WTC11 (cell line): ENCODE data around the gene ASCC3. TPM values are rescaled to one million over a fixed set of nuclear protein-coding genes. Genes with fewer than 3 reads are reported as not detected.

Source experiments
- ATAC-seq: fragments of 200-7000 bp; cut with Tn5 transposase; 2 replicates; pipeline ENCODE4 v1.10.0; 2021; ENCODE audit warnings: mild to moderate bottlenecking, moderate library complexity
- CTCF ChIA-PET: fragments of 300-600 bp; sonication (Branson Sonifier 250); formaldehyde crosslinking; loops from one replicate; lab custom pipeline; 2021; ENCODE audit warnings: antibody characterized with exemption; lab: Charles Lee
- POLR2A ChIA-PET: fragments of 350-600 bp; sonication (Branson Sonifier 250); formaldehyde crosslinking; loops from one replicate; lab custom pipeline; 2021; ENCODE audit warnings: antibody characterized with exemption; lab: Charles Lee
- DNase-seq: peaks from one replicate; pipeline ENCODE4 v3.0.0; 2021; ENCODE audit warnings: low spot score
- H3K27ac Mint-ChIP-seq: 2 replicates; pipeline ENCODE4 v1.8.0; 2021; ENCODE audit warnings: mixed read lengths
- H3K27me3 Mint-ChIP-seq: 2 replicates; pipeline ENCODE4 v1.8.0; 2021; ENCODE audit warnings: low read depth, mild to moderate bottlenecking, moderate library complexity, mixed read lengths
- H3K36me3 Mint-ChIP-seq: 2 replicates; pipeline ENCODE4 v1.8.0; 2021; ENCODE audit warnings: mixed read lengths
- H3K4me1 Mint-ChIP-seq: 2 replicates; pipeline ENCODE4 v1.8.0; 2022; ENCODE audit warnings: mixed read lengths
- H3K4me3 Mint-ChIP-seq: 2 replicates; pipeline ENCODE4 v1.8.0; 2021; ENCODE audit warnings: mild to moderate bottlenecking, moderate library complexity, mixed read lengths
- H3K9me3 Mint-ChIP-seq: 2 replicates; pipeline ENCODE4 v1.8.0; 2021; ENCODE audit warnings: mixed read lengths
- CDX4 ChIP-seq: fragments of 250-450 bp; sonication (Bioruptor Pico); IDR thresholded peaks from 2 replicates; pipeline ENCODE4 v1.9.0; 2021; ENCODE audit warnings: moderate library complexity, mild to moderate bottlenecking, inconsistent platforms, borderline replicate concordance
- E2F5 ChIP-seq: sonication (generic); formaldehyde crosslinking; IDR thresholded peaks from 2 replicates; pipeline ENCODE4 v1.8.1; 2022; ENCODE audit warnings: mild to moderate bottlenecking, moderate library complexity, missing genetic modification reagents
- FOXJ3 ChIP-seq: sonication (generic); formaldehyde crosslinking; IDR thresholded peaks from 2 replicates; pipeline ENCODE4 v1.9.0; 2021; ENCODE audit warnings: missing genetic modification reagents, mild to moderate bottlenecking, borderline replicate concordance
- IRF2 ChIP-seq: sonication (generic); formaldehyde crosslinking; IDR thresholded peaks from 2 replicates; pipeline ENCODE4 v1.8.0; 2022; ENCODE audit warnings: low read depth, missing genetic modification reagents, borderline replicate concordance
- KAT7 ChIP-seq: sonication (generic); formaldehyde crosslinking; IDR thresholded peaks from 2 replicates; pipeline ENCODE4 v1.8.1; 2023; ENCODE audit warnings: missing genetic modification reagents, mild to moderate bottlenecking, borderline replicate concordance
- NFE2L1 ChIP-seq: sonication (generic); formaldehyde crosslinking; IDR thresholded peaks from 2 replicates; pipeline ENCODE4 v1.8.1; 2023; ENCODE audit warnings: missing genetic modification reagents
- NR2C2 ChIP-seq: sonication (generic); formaldehyde crosslinking; IDR thresholded peaks from 2 replicates; pipeline ENCODE4 v1.8.0; 2022; ENCODE audit warnings: mild to moderate bottlenecking, missing genetic modification reagents
- PRRX2 ChIP-seq: fragments of 250-450 bp; sonication (Bioruptor Pico); IDR thresholded peaks from 2 replicates; pipeline ENCODE4 v1.8.0; 2021; ENCODE audit warnings: mild to moderate bottlenecking
- SMAD3 ChIP-seq: sonication (generic); formaldehyde crosslinking; IDR thresholded peaks from 2 replicates; pipeline ENCODE4 v1.8.0; 2022; ENCODE audit warnings: missing genetic modification reagents, mild to moderate bottlenecking, borderline replicate concordance
- SMAD4 ChIP-seq: sonication (generic); formaldehyde crosslinking; IDR thresholded peaks from 2 replicates; pipeline ENCODE4 v1.8.0; 2022; ENCODE audit warnings: mild to moderate bottlenecking, missing genetic modification reagents
- SP1 ChIP-seq: sonication (generic); formaldehyde crosslinking; conservative IDR thresholded peaks from 2 replicates; pipeline ENCODE4 v1.8.1; 2022; ENCODE audit warnings: missing genetic modification reagents
- TEAD1 ChIP-seq: sonication (generic); formaldehyde crosslinking; IDR thresholded peaks from 2 replicates; pipeline ENCODE4 v1.8.0; 2022; ENCODE audit warnings: mild to moderate bottlenecking, missing genetic modification reagents
- ZNF532 ChIP-seq: fragments of 250-450 bp; sonication (Bioruptor Pico); IDR thresholded peaks from 2 replicates; pipeline ENCODE4 v1.9.0; 2021; ENCODE audit warnings: mild to moderate bottlenecking, borderline replicate concordance
- total RNA-seq: library from RNA; stranded (reverse); gene quantifications from 3 replicates; pipeline ENCODE4 v1.2.3, GENCODE V29; 2021
- TF ChIP-seq, protein P1 (sequence below): fragments of 250-450 bp; sonication (Bioruptor Pico); IDR thresholded peaks from 2 replicates; pipeline ENCODE4 v1.9.0; 2021; ENCODE audit warnings: mild to moderate bottlenecking
- TF ChIP-seq, protein P2 (sequence below): fragments of 250-450 bp; sonication (Bioruptor Pico); conservative IDR thresholded peaks from 2 replicates; pipeline ENCODE4 v1.9.0; 2021; ENCODE audit warnings: mild to moderate bottlenecking

Gene ASCC3
- total RNA-seq, 1 experiment from 2014 or later = 80.7 TPM

DNA sequence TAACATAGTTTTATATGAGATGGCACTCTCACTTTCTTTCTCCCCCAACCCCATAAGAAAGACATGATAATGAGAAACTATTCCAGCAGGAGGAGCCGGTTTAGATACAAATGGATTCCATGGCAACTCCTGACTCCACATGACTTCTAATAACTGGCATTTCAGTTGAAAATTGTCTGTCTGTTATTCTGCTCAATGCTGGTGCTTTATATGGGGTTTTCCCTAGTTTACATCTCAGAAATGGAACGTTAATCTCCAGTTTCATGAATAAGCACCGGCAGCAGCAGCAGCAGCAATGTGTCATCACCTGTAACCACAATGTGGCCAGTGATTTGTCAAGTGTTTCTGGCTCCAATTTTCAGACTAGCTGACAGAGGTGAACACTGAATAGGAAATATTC is 408.5 kb downstream of the ASCC3 start (continued):
- TF ChIP-seq ZNF532 (CRISPR knock-in tag) (no peak), KAT7 (no peak)
- TF ChIP-seq, protein P1, sequence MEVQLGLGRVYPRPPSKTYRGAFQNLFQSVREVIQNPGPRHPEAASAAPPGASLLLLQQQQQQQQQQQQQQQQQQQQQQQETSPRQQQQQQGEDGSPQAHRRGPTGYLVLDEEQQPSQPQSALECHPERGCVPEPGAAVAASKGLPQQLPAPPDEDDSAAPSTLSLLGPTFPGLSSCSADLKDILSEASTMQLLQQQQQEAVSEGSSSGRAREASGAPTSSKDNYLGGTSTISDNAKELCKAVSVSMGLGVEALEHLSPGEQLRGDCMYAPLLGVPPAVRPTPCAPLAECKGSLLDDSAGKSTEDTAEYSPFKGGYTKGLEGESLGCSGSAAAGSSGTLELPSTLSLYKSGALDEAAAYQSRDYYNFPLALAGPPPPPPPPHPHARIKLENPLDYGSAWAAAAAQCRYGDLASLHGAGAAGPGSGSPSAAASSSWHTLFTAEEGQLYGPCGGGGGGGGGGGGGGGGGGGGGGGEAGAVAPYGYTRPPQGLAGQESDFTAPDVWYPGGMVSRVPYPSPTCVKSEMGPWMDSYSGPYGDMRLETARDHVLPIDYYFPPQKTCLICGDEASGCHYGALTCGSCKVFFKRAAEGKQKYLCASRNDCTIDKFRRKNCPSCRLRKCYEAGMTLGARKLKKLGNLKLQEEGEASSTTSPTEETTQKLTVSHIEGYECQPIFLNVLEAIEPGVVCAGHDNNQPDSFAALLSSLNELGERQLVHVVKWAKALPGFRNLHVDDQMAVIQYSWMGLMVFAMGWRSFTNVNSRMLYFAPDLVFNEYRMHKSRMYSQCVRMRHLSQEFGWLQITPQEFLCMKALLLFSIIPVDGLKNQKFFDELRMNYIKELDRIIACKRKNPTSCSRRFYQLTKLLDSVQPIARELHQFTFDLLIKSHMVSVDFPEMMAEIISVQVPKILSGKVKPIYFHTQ (CRISPR knock-in tag) = no peak

GRCh38 chr6:100470422-100471120 is 410.6 kb downstream of the ASCC3 start:
- TF ChIP-seq FOXJ3 (CRISPR knock-in tag) = no peak
- TF ChIP-seq SMAD3 = no peak
- TF ChIP-seq TEAD1 = no peak
- no peak for TF ChIP-seq CDX4 (CRISPR knock-in tag)
- H3K9me3 Mint-ChIP-seq = no peaks in the 10 kb centered on the region
- no peak for DNase-seq
- CTCF ChIA-PET = interaction anchor here (1.2 to 2.8 kb wide), 2 partner anchors 10 to 361 kb away, joined by 4 to 26 read pairs; no protein-coding TSS in a partner anchor
- H3K4me3 Mint-ChIP-seq = no peak overlapping the region
- peaks cover 35% of the 10 kb centered on the region for H3K4me1 Mint-ChIP-seq
- POLR2A ChIA-PET = no interaction called here
- no peaks in the 10 kb centered on the region for H3K36me3 Mint-ChIP-seq
- no peak for ATAC-seq
- peaks cover 3% of the 10 kb centered on the region for H3K27me3 Mint-ChIP-seq
- no peak overlapping the region for H3K27ac Mint-ChIP-seq

GRCh38 chr6:100469101-100469859 is 411.8 kb downstream of the ASCC3 start:
- H3K9me3 Mint-ChIP-seq = no peaks in the 10 kb centered on the region
- POLR2A ChIA-PET = no interaction called here
- no peak overlapping the region for H3K27ac Mint-ChIP-seq
- ATAC-seq = peak; percentile 4
- peak; percentile 42 for DNase-seq
- no peaks in the 10 kb centered on the region for H3K36me3 Mint-ChIP-seq
- H3K4me1 Mint-ChIP-seq = peaks cover 40% of the 10 kb centered on the region
- H3K4me3 Mint-ChIP-seq = peak overlapping the region; percentile 40
- CTCF ChIA-PET = interaction anchor here (0.8 to 2.8 kb wide), 6 partner anchors 8 to 362 kb away, joined by 3 to 26 read pairs (median 4); no protein-coding TSS in a partner anchor
- H3K27me3 Mint-ChIP-seq = peaks cover 3% of the 10 kb centered on the region
- TF ChIP-seq E2F5 (CRISPR knock-in tag) (no peak), ZNF532 (CRISPR knock-in tag) (no peak), PRRX2 (CRISPR knock-in tag) (no peak), NFE2L1 (CRISPR knock-in tag) (peak; percentile 73), NR2C2 (CRISPR knock-in tag) (no peak), SP1 (CRISPR knock-in tag) (0 out of 2 replicates have a peak, but pooled peaks have one; percentile 34), IRF2 (no peak), SMAD4 (CRISPR knock-in tag) (no peak)
- TF ChIP-seq, protein P2, sequence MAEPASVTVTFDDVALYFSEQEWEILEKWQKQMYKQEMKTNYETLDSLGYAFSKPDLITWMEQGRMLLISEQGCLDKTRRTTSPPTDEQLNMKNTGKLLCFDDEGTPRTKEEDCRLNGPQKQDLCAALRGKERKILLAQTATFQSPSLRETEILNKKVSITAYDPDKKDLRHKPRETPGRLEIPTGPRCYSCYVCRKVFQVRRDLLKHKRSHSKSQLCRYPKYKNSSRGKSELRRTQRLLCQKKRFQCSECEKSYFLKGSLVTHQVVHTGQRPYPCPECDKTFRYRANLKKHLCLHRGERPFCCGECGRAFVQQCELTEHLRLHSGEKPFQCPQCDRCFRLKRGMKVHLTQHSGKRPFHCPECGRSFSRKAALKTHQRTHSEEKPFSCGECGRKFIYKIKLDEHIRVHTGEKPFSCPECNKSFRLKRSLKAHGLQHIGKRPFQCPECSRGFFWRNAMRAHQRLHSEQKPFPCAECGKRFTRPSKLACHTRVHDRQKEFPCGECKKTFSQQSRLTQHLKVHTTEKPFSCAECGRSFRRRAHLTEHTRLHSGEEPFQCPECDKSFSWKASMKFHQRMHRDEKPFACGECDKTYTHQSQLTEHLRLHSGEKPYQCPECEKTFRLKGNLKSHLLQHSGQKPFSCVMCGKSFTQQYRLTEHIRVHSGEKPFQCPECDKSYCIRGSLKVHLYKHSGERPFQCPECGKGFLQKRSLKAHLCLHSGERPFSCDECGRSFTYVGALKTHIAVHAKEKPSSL (CRISPR knock-in tag) = no peak
